GM10266 (cell line): ENCODE results near the gene ASB2.
A peak's percentile ranks its signal among the peaks of the same experiment; 100 is the strongest.

Experiments used
- DNase-seq: peaks from one replicate; pipeline ENCODE4 v3.0.0; 2012; ENCODE audit errors: extremely low spot score
- TF ChIP-seq, protein P1 (sequence below): IDR thresholded peaks from 2 replicates; pipeline ENCODE4 v1.5.1; 2012; ENCODE audit warnings: mild to moderate bottlenecking, low read depth; ENCODE audit not compliant: control insufficient read depth, insufficient read depth; ENCODE audit errors: missing control alignments

Gene ASB2

DNA sequence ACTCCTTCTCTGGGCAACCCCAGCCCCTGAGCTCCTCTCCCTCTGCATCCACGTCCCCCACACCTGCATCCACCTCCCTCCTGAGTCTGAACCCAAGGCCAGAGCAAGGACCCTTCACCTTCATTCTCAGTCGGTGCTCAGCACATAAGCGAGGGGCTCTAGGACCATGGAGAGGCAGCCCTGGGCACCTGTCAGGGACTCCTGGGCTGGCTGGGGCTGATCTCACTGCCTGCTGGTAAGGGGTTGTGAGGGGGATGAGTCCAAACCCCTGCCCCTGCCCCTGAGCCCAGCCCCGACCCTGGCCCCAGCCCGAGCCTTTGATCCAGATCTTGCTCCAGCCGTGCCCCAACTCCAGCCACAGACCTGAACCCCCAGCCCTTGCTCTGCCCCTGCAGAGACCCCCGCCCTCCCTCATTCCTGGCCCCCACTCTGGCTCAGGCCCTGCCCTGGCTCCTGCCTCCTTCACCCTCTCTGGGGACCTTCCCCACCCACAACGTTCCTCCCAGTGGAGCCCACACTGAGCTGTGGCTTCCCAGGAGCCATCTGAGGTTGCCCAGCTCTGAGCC lies 19.8 kb upstream of the ASB2 start:
- TF ChIP-seq, protein P1, sequence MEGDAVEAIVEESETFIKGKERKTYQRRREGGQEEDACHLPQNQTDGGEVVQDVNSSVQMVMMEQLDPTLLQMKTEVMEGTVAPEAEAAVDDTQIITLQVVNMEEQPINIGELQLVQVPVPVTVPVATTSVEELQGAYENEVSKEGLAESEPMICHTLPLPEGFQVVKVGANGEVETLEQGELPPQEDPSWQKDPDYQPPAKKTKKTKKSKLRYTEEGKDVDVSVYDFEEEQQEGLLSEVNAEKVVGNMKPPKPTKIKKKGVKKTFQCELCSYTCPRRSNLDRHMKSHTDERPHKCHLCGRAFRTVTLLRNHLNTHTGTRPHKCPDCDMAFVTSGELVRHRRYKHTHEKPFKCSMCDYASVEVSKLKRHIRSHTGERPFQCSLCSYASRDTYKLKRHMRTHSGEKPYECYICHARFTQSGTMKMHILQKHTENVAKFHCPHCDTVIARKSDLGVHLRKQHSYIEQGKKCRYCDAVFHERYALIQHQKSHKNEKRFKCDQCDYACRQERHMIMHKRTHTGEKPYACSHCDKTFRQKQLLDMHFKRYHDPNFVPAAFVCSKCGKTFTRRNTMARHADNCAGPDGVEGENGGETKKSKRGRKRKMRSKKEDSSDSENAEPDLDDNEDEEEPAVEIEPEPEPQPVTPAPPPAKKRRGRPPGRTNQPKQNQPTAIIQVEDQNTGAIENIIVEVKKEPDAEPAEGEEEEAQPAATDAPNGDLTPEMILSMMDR, result no peak
- no peak for DNase-seq

DNA sequence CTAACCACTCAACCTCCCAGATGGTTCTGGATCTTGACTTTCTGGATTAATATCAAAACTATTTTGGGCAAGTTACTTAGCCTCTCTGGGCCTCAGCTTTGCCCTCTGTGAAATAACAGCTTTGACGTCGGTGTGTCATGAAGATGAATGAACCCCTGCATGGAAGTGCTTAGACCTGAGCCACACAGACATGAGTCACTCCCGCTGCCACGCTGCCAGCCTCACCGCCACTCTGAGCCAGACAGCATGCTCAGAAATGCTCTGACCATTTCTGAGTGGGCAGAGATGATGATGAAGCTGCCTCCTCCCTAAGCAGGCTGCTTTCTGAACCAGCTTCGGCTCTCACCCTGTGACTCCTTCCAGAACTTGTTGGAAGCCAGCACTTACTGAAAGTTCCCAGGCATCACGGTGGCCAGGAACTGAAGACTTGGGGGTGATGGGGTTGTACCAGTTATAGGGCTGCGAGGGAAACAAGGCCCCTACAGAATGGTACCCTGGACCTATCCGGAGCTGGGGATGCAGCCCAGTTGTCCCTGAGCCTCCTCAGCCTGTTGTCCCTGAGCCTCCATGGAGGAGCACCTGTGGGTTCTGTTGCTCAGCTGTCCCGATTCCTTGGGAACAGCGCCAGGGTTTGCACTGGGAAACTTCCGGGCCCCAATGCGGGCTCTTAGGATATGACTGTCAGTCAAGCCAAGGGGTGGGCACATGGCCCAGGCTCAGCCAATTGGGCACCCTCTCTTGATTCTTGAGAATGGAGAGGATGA lies 18.7 kb upstream of the ASB2 start:
- DNase-seq, result no peak
- TF ChIP-seq, protein P1, result no peak

DNA sequence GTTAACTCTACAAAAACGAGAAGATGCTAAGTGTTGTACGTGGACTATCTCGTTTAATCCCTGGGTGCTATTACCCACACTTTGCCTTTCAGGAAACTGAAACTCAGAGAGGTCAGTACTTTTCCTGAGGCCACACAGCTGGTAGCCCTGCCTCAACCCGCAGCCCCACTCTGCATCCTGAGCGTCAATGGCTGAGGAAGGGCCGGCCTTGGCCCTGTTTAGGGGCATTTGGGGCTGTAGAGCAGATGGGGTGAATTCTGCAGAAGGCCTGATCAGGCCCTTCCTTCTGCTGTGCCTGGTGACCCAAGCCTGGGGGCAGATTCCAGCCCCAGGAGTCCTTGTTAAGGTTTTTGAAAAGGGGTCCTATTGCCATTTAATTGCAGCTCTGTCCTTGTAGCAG lies 17.0 kb upstream of the ASB2 start:
- no peak for DNase-seq
- TF ChIP-seq, protein P1, result no peak

DNA sequence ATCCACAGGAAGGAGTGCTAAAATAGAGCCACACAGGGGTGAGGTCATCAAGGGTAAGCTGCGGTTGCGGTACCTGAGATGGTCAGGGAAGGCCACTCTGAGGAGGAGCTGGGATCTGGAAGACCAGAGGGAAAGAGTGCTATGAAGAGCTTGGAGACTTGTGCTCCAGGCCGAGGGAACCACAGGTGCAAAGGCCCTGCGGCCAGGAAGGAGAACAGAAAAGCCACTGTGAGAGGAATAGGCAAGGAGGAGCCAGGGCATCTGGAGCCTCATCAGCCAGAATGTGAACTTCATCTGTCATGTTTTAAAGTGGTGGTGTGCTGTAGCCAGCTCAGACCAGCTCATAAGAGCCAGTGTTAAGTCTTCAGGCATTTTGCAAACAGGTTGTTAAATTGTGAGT lies 15.3 kb upstream of the ASB2 start:
- DNase-seq, result no peak

DNA sequence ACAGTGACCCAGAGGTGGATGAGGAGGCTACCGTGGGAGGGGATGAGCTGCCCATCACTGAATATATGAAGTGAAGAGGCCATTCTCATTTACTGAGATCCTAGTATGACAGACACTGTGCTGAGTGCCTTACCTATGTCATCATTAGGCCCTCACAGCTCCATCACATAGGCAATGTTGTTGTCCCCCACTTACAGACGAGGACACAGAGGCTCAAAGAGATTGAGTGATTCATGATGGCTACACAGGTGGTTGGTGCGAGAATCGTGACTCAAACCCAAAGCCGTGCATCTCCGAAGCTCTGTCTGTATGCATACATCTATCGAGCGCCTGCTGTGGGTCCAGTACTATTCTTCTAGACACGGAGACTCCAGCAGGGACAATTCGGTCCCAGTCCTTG lies 14.8 kb upstream of the ASB2 start:
- TF ChIP-seq, protein P1, result no peak
- no peak for DNase-seq

More for the DNA sequence above, 15.3 kb upstream of the ASB2 start:
- TF ChIP-seq, protein P1, result no peak

DNA sequence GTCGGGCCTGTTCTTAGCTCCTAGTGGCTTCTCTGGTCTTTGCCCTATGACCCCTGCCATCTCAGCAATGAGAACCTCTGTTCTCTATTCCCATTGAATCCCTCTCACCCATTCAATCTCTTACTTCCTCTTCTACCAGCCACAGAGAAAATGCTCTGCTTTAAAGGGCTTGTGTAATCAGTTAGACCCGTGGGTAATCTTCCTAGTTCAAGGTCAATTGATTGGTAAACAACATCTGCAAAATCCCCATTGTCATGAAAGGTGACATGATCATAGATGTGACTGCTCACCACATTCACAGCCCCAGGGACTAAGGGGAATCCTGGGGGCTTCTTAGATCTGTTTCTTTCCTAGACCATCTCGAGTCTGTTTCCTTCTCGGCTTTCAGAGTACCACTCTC lies 13.6 kb upstream of the ASB2 start:
- DNase-seq, result peak; percentile 69
- TF ChIP-seq, protein P1, result no peak

DNA sequence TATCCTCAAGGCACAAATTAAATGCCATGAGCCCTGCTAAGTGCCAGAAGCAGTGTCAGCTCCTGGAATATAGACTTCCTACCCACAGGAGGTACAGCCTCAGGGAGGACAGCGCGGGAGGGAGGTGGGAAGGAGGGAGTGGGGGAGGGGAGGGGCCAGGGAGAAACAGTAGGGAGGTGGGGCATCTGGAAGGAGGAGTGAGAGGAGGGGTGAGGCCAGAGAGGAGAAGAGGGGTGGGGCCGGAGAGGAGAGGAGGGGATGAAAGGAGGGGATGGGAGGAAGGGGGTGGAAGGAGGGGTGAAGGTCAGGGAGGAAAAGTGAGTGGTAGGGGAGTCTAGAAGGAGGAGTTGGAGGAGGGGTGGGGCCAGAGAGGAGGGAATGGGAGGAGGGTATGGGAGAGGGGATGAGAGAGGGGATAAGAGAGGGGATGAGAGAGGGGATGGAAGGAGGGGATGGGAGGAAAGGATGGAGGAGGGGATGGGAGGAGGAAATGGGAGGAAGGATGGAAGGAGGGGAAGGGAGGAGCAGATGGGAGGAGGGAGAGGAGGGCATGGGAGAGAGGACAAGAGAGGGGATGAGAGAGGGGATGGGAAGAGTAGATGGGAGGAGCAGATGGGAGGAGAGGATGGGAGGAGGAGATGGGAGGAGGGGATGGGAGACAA lies 11.6 kb upstream of the ASB2 start:
- DNase-seq, result no peak
- TF ChIP-seq, protein P1, result no peak
